ENCODE results near the gene NELFA.
A peak's percentile ranks its signal among the peaks of the same experiment; 100 is the strongest.

The NELFA gene

GRCh38 chr4:2008921-2009650, at the start of gene NELFA:
NELFA (minus strand) TSS chr4:2008974; CDS start chr4:2008959, 15 bp downstream.
- peak; percentile 81 to 83 for ATAC-seq

GRCh38 chr4:2057382-2058065, 48.8 kb upstream of the NELFA start:
- ATAC-seq: no peak

- no peak for ATAC-seq
These were observed 45.4 kb upstream of the NELFA start for GRCh38 chr4:2054217-2054616.

GRCh38 chr4:2051086-2051485, 42.3 kb upstream of the NELFA start:
- no peak for ATAC-seq

GRCh38 chr4:2049811-2050210, 41.0 kb upstream of the NELFA start:
- ATAC-seq: no peak

- ATAC-seq: no peak
These were observed 40.6 kb upstream of the NELFA start for GRCh38 chr4:2049381-2049780.

GRCh38 chr4:2048831-2049230, 40.1 kb upstream of the NELFA start:
- no peak for ATAC-seq

- no peak for ATAC-seq
These were observed 39.2 kb upstream of the NELFA start for GRCh38 chr4:2047781-2048581.

- no peak for ATAC-seq
These were observed 38.4 kb upstream of the NELFA start for GRCh38 chr4:2047031-2047660.

- ATAC-seq: no peak
These were observed 37.5 kb upstream of the NELFA start for GRCh38 chr4:2046031-2046961.

- no peak for ATAC-seq
These were observed 36.8 kb upstream of the NELFA start for GRCh38 chr4:2045518-2045951.

GRCh38 chr4:2044542-2045517, 36.1 kb upstream of the NELFA start:
- no peak for ATAC-seq

- no peak for ATAC-seq
These were observed 35.3 kb upstream of the NELFA start for GRCh38 chr4:2044119-2044485.

- no peak for ATAC-seq
These were observed 34.8 kb upstream of the NELFA start for GRCh38 chr4:2043396-2044118.

GRCh38 chr4:2042947-2043395, 34.2 kb upstream of the NELFA start:
- ATAC-seq: no peak

GRCh38 chr4:2042204-2042946, 33.6 kb upstream of the NELFA start:
- ATAC-seq: peak; percentile 33 to 58

- peak; percentile 80 to 82 for ATAC-seq
These were observed 32.7 kb upstream of the NELFA start for GRCh38 chr4:2041239-2042130.
